Duodenal mucosa (tissue), 2 donors: ENCODE data around the gene C17orf75.

Experiments used
- H3K27ac ChIP-seq: one replicate; pipeline ENCODE4 v1.7.0; 2013; ENCODE audit warnings: low read depth, low read length
- H3K27me3 ChIP-seq, 2 donors: one replicate each; pipeline ENCODE4 v1.7.0; 2013; ENCODE audit warnings: low read length in 2 of 2, control low read depth in 1 of 2; ENCODE audit not compliant: insufficient read depth in 2 of 2, control insufficient read depth in 1 of 2
- H3K36me3 ChIP-seq, 2 donors: one replicate each; pipeline ENCODE4 v1.7.0; 2013; ENCODE audit warnings: low read length in 2 of 2, control low read depth in 1 of 2; ENCODE audit not compliant: insufficient read depth in 2 of 2, control insufficient read depth in 1 of 2
- H3K4me1 ChIP-seq, 2 donors: one replicate each; pipeline ENCODE4 v1.7.0; 2013; ENCODE audit warnings: low read length in 2 of 2, control low read depth in 1 of 2; ENCODE audit not compliant: insufficient read depth in 2 of 2, control insufficient read depth in 1 of 2
- H3K4me3 ChIP-seq, 2 donors: one replicate each; pipeline ENCODE4 v1.7.0; 2013; ENCODE audit warnings: low read length in 2 of 2, low read depth in 1 of 2
- H3K9ac ChIP-seq, 2 donors: one replicate each; pipeline ENCODE4 v1.7.0; 2013; ENCODE audit warnings: low read length in 2 of 2, low read depth in 1 of 2
- H3K9me3 ChIP-seq, 2 donors: one replicate each; pipeline ENCODE4 v1.7.0; 2013; ENCODE audit warnings: low read length in 2 of 2, control low read depth in 1 of 2; ENCODE audit not compliant: control insufficient read depth in 1 of 2

C17orf75 gene

GRCh38 chr17:32311028-32311536 is 30.9 kb downstream of the C17orf75 start:
- Histone ChIP-seq H3K27me3 (no peaks in the 10 kb centered on the region), H3K9ac (no peak overlapping the region), H3K36me3 (no peaks in the 10 kb centered on the region), H3K27ac (no peak overlapping the region), H3K9me3 (no peaks in the 10 kb centered on the region), H3K4me3 (no peak overlapping the region), H3K4me1 (no peaks in the 10 kb centered on the region)

DNA sequence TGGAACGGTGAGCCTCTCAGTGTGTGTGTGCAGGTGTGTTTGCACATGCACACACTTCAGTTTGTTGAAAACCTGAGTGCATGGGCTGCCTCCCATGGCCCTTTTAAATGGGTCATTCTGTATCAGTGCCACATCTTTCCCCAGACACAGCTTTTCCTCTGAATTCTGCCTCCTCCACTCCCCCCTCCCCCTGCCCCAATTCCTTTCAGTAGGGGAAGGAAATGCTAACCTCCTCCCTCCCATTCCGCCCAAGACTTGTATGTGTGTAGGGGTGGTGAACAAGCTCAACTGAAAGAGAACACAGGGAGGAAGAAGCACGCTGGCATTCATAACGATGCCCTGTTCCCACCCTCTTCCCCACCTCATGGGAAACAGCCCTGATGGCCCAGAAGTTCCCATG is 34.3 kb downstream of the C17orf75 start:
- H3K4me1 ChIP-seq: no peaks in the 10 kb centered on the region
- no peaks in the 10 kb centered on the region for H3K9me3 ChIP-seq
- no peak overlapping the region for H3K4me3 ChIP-seq
- H3K27me3 ChIP-seq: no peaks in the 10 kb centered on the region
- H3K27ac ChIP-seq: no peak overlapping the region
- no peak overlapping the region for H3K9ac ChIP-seq
- no peaks in the 10 kb centered on the region for H3K36me3 ChIP-seq

DNA sequence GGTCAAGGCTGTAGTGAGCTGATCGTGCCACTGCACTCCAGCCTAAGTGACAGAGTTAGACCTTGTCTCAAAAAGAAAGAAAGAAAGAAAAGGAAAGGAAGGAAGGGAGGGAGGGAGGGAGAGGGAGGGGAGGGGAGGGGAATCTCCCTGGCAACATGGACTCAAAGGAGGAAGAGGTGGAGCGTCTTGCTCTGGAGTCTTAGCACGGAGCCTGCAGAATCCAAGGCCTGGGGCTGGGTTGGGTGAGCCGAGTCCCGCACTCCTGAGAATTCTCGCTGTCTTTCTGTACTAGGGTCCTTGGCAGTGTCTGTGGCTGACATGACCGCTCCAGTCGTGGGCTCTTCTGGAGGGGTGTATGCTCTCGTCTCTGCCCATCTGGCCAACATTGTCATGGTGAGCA is 36.9 kb downstream of the C17orf75 start:
- Histone ChIP-seq H3K4me1 (no peaks in the 10 kb centered on the region), H3K4me3 (no peak overlapping the region), H3K27ac (no peak overlapping the region), H3K9me3 (no peaks in the 10 kb centered on the region), H3K9ac (no peak overlapping the region), H3K36me3 (no peaks in the 10 kb centered on the region), H3K27me3 (no peaks in the 10 kb centered on the region)

- H3K4me1 ChIP-seq: no peaks in the 10 kb centered on the region
- no peak overlapping the region for H3K4me3 ChIP-seq
- no peaks in the 10 kb centered on the region for H3K36me3 ChIP-seq
- H3K27ac ChIP-seq: no peak overlapping the region
- no peaks in the 10 kb centered on the region for H3K27me3 ChIP-seq
- H3K9ac ChIP-seq: no peak overlapping the region
- H3K9me3 ChIP-seq: no peaks in the 10 kb centered on the region
Measured at GRCh38 chr17:32303781-32304288, 38.1 kb downstream of the C17orf75 start.

- no peak overlapping the region for H3K4me3 ChIP-seq
- no peak overlapping the region for H3K9ac ChIP-seq
- no peaks in the 10 kb centered on the region for H3K9me3 ChIP-seq
- H3K4me1 ChIP-seq: no peaks in the 10 kb centered on the region
- no peak overlapping the region for H3K27ac ChIP-seq
- H3K36me3 ChIP-seq: no peaks in the 10 kb centered on the region
- no peaks in the 10 kb centered on the region for H3K27me3 ChIP-seq
Measured at GRCh38 chr17:32302860-32303649, 38.9 kb downstream of the C17orf75 start.

DNA sequence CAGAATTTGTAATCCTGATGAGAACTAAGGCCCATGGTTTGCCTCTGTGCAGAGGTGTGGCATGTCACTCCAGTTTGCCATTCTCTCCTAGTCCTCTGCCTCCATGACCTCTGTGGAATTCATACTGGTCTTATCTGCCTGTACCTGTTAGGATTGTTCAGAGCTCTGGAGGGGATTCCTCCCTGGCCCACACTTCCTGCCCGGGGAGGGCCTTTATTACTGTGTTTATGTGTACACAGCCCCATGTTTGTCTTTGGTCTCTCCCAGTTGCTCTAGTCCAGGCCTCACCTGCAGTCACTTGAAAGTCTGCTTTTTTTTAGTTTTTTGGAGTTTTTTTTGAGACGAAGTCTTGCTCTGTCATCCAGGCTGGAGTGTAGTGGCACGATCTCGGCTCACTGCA is 39.9 kb downstream of the C17orf75 start:
- Histone ChIP-seq H3K27ac (no peak overlapping the region), H3K9ac (no peak overlapping the region), H3K4me1 (no peaks in the 10 kb centered on the region), H3K4me3 (no peak overlapping the region), H3K36me3 (no peaks in the 10 kb centered on the region), H3K27me3 (no peaks in the 10 kb centered on the region), H3K9me3 (no peaks in the 10 kb centered on the region)

DNA sequence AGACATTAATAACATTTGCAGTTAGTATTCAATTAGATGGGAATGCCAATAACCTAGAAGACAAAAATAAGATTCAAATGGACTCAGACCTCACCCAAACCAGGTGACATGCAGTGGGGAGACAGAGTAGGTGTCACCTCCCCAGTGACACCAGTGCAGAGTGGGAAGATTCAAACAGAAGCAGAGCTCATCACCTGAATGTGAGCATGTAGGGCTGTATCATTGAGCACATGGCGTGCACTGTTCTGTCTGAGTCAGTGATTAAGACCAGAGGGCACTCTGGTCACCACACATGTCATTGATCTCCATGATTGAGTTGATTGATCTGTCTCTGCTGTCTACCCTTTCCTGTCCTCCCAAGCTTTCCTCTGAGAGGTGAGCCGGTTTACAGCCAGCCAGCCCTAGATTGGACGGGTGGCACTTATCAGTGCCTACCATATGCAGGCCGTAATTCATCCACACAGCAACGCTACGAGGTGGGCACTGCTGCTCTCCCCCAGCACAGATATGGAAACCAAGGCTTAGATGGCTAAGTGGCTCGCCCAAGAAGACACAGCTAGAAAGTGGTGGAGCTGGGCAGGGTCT is 42.3 kb downstream of the C17orf75 start:
- H3K4me3 ChIP-seq: no peak overlapping the region
- H3K27ac ChIP-seq: no peak overlapping the region
- H3K4me1 ChIP-seq: no peaks in the 10 kb centered on the region
- no peak overlapping the region for H3K9ac ChIP-seq
- H3K27me3 ChIP-seq: no peaks in the 10 kb centered on the region
- H3K9me3 ChIP-seq: no peaks in the 10 kb centered on the region
- H3K36me3 ChIP-seq: no peaks in the 10 kb centered on the region

GRCh38 chr17:32298721-32299579 is 43.0 kb downstream of the C17orf75 start:
- Histone ChIP-seq H3K36me3 (no peaks in the 10 kb centered on the region), H3K9me3 (no peaks in the 10 kb centered on the region), H3K9ac (no peak overlapping the region), H3K27me3 (no peaks in the 10 kb centered on the region), H3K27ac (no peak overlapping the region), H3K4me3 (no peak overlapping the region), H3K4me1 (no peaks in the 10 kb centered on the region)

DNA sequence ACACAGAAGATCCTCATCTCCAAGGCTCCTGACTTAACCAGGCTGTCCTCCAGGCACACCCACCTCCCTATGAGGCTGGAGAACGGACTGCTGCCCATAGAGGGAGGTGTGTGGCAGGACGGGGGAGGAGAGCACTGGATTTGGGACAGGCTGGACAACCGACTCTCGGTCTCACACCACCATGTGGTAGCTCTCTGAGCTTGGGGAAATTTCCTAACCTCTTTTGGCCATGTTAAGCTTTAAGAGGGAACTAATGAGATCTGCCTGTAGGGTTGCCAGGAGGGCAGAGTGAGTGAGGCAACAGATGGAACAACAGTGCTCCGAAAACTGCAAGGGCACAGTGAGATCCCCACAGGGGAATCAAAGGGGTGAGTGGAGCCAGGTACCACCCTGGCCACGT is 43.7 kb downstream of the C17orf75 start:
- Histone ChIP-seq H3K4me3 (no peak overlapping the region), H3K9me3 (no peaks in the 10 kb centered on the region), H3K36me3 (no peaks in the 10 kb centered on the region), H3K4me1 (no peaks in the 10 kb centered on the region), H3K27me3 (no peaks in the 10 kb centered on the region), H3K27ac (no peak overlapping the region), H3K9ac (no peak overlapping the region)

DNA sequence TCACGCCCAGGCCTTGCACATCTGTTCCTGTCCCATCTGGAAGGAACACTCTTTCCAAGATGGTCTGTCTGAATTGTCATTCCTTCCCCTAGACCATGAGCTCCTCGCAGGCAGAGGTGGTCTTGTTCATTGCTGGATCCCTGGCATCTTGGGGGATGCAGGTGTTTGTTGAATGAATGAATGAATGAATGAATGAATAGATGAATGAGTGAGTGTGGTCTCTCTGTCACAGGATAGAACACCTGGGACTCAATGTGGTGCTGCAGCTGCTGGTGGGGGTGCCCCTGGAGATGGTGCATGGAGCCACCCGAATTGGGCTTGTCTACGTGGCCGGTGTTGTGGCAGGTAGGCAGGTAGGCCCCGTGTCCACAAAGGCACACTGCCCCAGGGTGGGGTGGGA is 44.1 kb downstream of the C17orf75 start:
- H3K4me1 ChIP-seq: no peaks in the 10 kb centered on the region
- no peak overlapping the region for H3K27ac ChIP-seq
- no peak overlapping the region for H3K4me3 ChIP-seq
- no peak overlapping the region for H3K9ac ChIP-seq
- no peaks in the 10 kb centered on the region for H3K36me3 ChIP-seq
- no peaks in the 10 kb centered on the region for H3K27me3 ChIP-seq
- no peaks in the 10 kb centered on the region for H3K9me3 ChIP-seq
